ENCODE data around the gene IL3RA.

Gene IL3RA

GRCh38 chrX:1385253-1386223, 49.0 kb downstream of the IL3RA start:
- no peak for DNase-seq

GRCh38 chrX:1386338-1387127, 49.9 kb downstream of the IL3RA start:
- DNase-seq: no peak

GRCh38 chrX:1387141-1387776, 50.7 kb downstream of the IL3RA start:
- DNase-seq: no peak

- no peak for DNase-seq
These were observed 52.1 kb downstream of the IL3RA start for GRCh38 chrX:1388651-1389050.

- DNase-seq: no peak
These were observed 52.8 kb downstream of the IL3RA start for GRCh38 chrX:1389181-1389992.

GRCh38 chrX:1389993-1390285, 53.4 kb downstream of the IL3RA start:
- DNase-seq: no peak

- no peak for DNase-seq
These were observed 54.2 kb downstream of the IL3RA start for GRCh38 chrX:1390621-1391369.

- DNase-seq: no peak
These were observed 54.8 kb downstream of the IL3RA start for GRCh38 chrX:1391370-1391706.

- peak; percentile 100 for DNase-seq
These were observed 55.3 kb downstream of the IL3RA start, which contains the start of gene SLC25A6 for GRCh38 chrX:1391707-1392375. Gene SLC25A6 (minus strand): TSS chrX:1392113. CDS start chrX:1392009, 104 bp downstream.

- no peak for DNase-seq
These were observed 55.9 kb downstream of the IL3RA start for GRCh38 chrX:1392376-1393068.

GRCh38 chrX:1393871-1394615, 57.5 kb downstream of the IL3RA start:
- no peak for DNase-seq

- no peak for DNase-seq
These were observed 58.3 kb downstream of the IL3RA start for GRCh38 chrX:1394731-1395501.

- no peak for DNase-seq
These were observed 59.1 kb downstream of the IL3RA start for GRCh38 chrX:1395646-1396216.

GRCh38 chrX:1397001-1397400, 60.4 kb downstream of the IL3RA start:
- no peak for DNase-seq

- no peak for DNase-seq
These were observed 61.1 kb downstream of the IL3RA start for GRCh38 chrX:1397441-1398270.

- no peak for DNase-seq
These were observed 62.1 kb downstream of the IL3RA start for GRCh38 chrX:1398431-1399340.

GRCh38 chrX:1400049-1400448, 63.5 kb downstream of the IL3RA start:
- no peak for DNase-seq
